ENCODE data around the gene SPATA6L. TPM values are rescaled to one million over a fixed set of nuclear protein-coding genes. Genes with fewer than 3 reads are reported as not detected.

Gene SPATA6L
- total RNA-seq, 1 donor from 2014 or later = 6.7 TPM

DNA sequence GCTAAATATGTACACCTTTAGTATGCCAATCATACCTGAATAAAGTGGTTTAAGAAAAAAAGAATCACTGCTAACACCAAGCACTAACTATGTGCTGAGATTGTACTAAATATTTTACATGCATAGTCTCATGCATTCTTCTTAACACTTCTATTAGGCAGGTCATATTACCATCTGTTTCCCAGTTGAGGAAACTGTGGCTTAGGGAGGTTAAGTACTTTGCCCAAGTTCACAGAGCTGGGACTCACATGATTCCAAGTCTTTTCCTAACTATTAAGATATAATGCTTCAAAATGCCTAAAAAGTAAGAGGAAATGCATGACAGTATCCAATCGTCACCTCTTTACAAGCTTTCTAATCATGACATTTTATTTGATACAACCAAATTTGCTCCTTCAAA is 73.4 kb downstream of the SPATA6L start:
- H3K27ac Mint-ChIP-seq (ENCODE audit: unreplicated experiment) = no peak overlapping the region
- TF ChIP-seq, protein P1, sequence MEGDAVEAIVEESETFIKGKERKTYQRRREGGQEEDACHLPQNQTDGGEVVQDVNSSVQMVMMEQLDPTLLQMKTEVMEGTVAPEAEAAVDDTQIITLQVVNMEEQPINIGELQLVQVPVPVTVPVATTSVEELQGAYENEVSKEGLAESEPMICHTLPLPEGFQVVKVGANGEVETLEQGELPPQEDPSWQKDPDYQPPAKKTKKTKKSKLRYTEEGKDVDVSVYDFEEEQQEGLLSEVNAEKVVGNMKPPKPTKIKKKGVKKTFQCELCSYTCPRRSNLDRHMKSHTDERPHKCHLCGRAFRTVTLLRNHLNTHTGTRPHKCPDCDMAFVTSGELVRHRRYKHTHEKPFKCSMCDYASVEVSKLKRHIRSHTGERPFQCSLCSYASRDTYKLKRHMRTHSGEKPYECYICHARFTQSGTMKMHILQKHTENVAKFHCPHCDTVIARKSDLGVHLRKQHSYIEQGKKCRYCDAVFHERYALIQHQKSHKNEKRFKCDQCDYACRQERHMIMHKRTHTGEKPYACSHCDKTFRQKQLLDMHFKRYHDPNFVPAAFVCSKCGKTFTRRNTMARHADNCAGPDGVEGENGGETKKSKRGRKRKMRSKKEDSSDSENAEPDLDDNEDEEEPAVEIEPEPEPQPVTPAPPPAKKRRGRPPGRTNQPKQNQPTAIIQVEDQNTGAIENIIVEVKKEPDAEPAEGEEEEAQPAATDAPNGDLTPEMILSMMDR (IDR thresholded peaks at IDR 0.05; ENCODE audit: unreplicated experiment) = no peak

DNA sequence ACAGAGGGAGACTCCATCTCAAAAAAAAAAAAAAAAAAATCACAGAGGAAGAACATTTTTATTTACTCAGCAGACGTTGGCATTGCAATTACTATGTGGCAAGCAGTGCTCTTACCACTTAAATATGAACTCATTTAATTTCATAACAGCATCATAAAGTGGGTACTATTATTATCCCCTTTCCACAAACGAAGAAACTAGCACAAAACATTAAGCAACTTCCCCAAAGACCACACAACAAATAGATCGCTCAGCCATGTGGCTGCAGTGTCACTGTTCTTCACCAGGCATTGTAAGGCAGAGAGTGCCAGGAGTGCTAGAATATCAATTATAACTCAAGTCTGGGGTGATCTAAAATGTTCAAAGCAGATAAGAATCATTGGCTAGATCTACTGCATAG is 74.0 kb downstream of the SPATA6L start:
- peaks cover 43% of the 10 kb centered on the region for H3K4me1 Mint-ChIP-seq (ENCODE audit: unreplicated experiment)
- no peak overlapping the region for H3K4me3 Mint-ChIP-seq (ENCODE audit: unreplicated experiment)
- no peaks in the 10 kb centered on the region for H3K36me3 Mint-ChIP-seq (ENCODE audit: low read depth, unreplicated experiment)
- no peak overlapping the region for H3K27ac Mint-ChIP-seq (ENCODE audit: unreplicated experiment)
- no peaks in the 10 kb centered on the region for H3K27me3 Mint-ChIP-seq (ENCODE audit: unreplicated experiment)
- H3K9me3 Mint-ChIP-seq (ENCODE audit: unreplicated experiment) = no peaks in the 10 kb centered on the region
- TF ChIP-seq, protein P1 (IDR thresholded peaks at IDR 0.05; ENCODE audit: unreplicated experiment) = no peak
- DNase-seq (ENCODE audit: low spot score) = no peak

More for the DNA sequence above, 73.4 kb downstream of the SPATA6L start:
- no peak for DNase-seq (ENCODE audit: low spot score)
- Mint-ChIP-seq H3K9me3 (ENCODE audit: unreplicated experiment) (no peaks in the 10 kb centered on the region), H3K4me3 (ENCODE audit: unreplicated experiment) (no peak overlapping the region), H3K36me3 (ENCODE audit: low read depth, unreplicated experiment) (no peaks in the 10 kb centered on the region), H3K4me1 (ENCODE audit: unreplicated experiment) (peaks cover 48% of the 10 kb centered on the region), H3K27me3 (ENCODE audit: unreplicated experiment) (no peaks in the 10 kb centered on the region)

DNA sequence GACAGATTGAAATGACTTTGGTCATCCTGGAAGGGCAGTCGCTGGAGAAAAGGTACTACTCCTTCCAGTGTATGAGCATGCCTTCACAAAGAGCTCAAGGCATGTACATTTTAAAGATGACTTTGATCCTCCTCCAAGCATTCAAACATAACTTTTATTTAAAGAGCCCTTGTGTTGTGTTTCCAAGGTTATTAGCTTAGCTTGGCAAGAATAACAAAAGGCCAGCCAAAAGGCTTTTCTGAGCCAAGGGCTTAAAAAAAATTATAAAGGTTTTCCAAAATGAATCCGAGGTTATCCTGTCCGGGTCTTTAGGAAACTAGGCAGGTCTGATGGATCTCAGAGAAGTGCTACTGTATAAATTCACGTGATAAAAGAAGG is 75.2 kb downstream of the SPATA6L start:
- Mint-ChIP-seq H3K9me3 (ENCODE audit: unreplicated experiment) (no peaks in the 10 kb centered on the region), H3K4me3 (ENCODE audit: unreplicated experiment) (no peak overlapping the region), H3K27ac (ENCODE audit: unreplicated experiment) (no peak overlapping the region), H3K36me3 (ENCODE audit: low read depth, unreplicated experiment) (no peaks in the 10 kb centered on the region), H3K27me3 (ENCODE audit: unreplicated experiment) (no peaks in the 10 kb centered on the region), H3K4me1 (ENCODE audit: unreplicated experiment) (peaks cover 33% of the 10 kb centered on the region)
- TF ChIP-seq, protein P1 (IDR thresholded peaks at IDR 0.05; ENCODE audit: unreplicated experiment) = no peak
- DNase-seq (ENCODE audit: low spot score) = no peak

DNA sequence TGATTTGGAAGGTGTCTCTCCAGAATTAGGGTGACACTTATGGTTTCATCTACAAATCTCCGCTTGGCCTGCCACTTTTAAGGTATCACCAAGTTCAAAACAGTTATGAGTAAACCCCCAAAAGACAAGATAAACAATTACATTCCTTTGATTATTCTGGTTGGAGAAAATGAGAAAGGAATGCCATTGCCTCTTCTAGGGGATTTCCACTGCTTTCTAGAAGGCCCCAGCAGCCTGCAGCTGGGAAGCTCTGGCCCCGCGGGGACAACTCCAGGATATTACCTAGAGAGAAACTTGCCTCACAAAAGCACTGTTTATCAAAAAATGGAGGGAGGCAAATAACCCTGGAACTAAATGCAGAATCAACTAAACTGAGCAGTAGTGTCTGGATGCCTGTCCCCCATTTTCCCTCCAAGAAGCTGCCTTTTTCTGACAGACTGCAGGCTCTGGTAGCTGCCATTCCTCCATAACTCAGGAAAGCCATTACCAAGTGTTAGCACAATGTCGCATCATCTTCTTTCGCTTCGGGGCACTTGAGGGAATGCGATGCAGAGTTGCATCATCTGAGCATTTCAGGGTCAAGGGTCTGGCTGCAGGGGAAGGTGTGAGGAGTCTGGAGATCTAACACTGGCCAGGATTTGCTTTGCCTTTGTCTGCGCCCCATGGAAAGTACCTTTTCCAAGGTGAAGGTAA is 75.7 kb downstream of the SPATA6L start:
- Mint-ChIP-seq H3K27ac (ENCODE audit: unreplicated experiment) (no peak overlapping the region), H3K4me1 (ENCODE audit: unreplicated experiment) (peaks cover 28% of the 10 kb centered on the region), H3K4me3 (ENCODE audit: unreplicated experiment) (no peak overlapping the region), H3K27me3 (ENCODE audit: unreplicated experiment) (no peaks in the 10 kb centered on the region), H3K36me3 (ENCODE audit: low read depth, unreplicated experiment) (no peaks in the 10 kb centered on the region), H3K9me3 (ENCODE audit: unreplicated experiment) (no peaks in the 10 kb centered on the region)
- DNase-seq (ENCODE audit: low spot score) = no peak
- TF ChIP-seq, protein P1 (IDR thresholded peaks at IDR 0.05; ENCODE audit: unreplicated experiment) = no peak

DNA sequence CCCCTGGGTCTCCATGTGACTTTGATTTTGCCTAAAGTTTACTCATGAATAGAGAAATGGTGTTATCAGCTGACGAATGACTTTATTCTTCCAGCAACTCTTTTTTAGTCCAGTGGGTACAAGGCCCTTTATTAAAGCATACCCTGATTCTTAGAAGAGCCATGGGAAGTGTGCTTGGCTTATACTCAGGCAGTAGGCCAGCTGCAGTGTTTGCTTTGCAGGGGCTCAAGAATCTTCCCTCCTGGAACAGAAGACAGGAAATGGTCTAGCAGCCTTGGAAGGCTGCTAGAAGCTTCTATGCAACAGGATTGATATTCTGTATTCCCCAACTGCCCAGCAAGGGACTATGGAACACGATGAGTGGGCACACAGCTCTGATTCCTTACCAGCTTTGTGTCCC is 77.6 kb downstream of the SPATA6L start:
- Mint-ChIP-seq H3K4me1 (ENCODE audit: unreplicated experiment) (peaks cover 12% of the 10 kb centered on the region), H3K9me3 (ENCODE audit: unreplicated experiment) (no peaks in the 10 kb centered on the region), H3K27ac (ENCODE audit: unreplicated experiment) (no peak overlapping the region), H3K27me3 (ENCODE audit: unreplicated experiment) (peaks cover under 1% of the 10 kb centered on the region), H3K36me3 (ENCODE audit: low read depth, unreplicated experiment) (no peaks in the 10 kb centered on the region), H3K4me3 (ENCODE audit: unreplicated experiment) (no peak overlapping the region)
- TF ChIP-seq, protein P1 (IDR thresholded peaks at IDR 0.05; ENCODE audit: unreplicated experiment) = no peak
- no peak for DNase-seq (ENCODE audit: low spot score)

All from endothelial cell (in vitro differentiated cells).